ENCODE results near the gene KCND3. TPM values are rescaled to one million over a fixed set of nuclear protein-coding genes. Genes with fewer than 3 reads are reported as not detected.

The KCND3 gene
- polyA plus RNA-seq, 1 donor (not counting 4 experiments of a cell fraction or from before 2014, with no cell fraction given), result 0.21 TPM

DNA sequence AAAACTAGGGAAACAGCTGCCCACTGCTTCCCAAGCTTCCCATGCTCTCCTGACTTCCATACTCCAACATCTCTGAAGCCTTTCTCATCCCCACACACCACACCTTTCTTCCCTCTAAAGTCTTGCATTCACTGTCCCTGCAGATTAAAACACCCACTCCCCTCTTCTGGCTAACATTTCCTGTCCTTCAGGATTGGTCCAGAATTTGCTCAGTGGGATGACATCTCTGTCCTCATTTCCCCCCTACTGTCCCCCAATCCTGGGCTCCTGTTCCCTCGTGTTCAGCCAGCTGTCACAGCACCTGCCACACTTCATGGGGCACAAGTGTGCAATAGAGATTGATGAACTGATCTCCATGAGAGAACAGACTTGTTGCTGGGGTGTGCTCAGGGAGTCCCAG is 82.7 kb downstream of the KCND3 start:
- no peaks in the 10 kb centered on the region for H3K4me1 ChIP-seq (ENCODE audit: control insufficient read depth, extremely low read depth, insufficient read depth, low read length)
- TF ChIP-seq, protein P1, sequence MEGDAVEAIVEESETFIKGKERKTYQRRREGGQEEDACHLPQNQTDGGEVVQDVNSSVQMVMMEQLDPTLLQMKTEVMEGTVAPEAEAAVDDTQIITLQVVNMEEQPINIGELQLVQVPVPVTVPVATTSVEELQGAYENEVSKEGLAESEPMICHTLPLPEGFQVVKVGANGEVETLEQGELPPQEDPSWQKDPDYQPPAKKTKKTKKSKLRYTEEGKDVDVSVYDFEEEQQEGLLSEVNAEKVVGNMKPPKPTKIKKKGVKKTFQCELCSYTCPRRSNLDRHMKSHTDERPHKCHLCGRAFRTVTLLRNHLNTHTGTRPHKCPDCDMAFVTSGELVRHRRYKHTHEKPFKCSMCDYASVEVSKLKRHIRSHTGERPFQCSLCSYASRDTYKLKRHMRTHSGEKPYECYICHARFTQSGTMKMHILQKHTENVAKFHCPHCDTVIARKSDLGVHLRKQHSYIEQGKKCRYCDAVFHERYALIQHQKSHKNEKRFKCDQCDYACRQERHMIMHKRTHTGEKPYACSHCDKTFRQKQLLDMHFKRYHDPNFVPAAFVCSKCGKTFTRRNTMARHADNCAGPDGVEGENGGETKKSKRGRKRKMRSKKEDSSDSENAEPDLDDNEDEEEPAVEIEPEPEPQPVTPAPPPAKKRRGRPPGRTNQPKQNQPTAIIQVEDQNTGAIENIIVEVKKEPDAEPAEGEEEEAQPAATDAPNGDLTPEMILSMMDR (optimal IDR thresholded peaks at IDR 0.05 in 1 of 3, IDR thresholded peaks at IDR 0.05 in 1 of 3, conservative IDR thresholded peaks at IDR 0.05 in 1 of 3; ENCODE audit: extremely low read depth in 1 of 3, insufficient read depth in 2 of 3, low read length in 3 of 3), result no peak
- TF ChIP-seq EZH2 (IDR thresholded peaks at IDR 0.05; ENCODE audit: low read length), result no peak
- H3K9ac ChIP-seq (ENCODE audit: control insufficient read depth, extremely low read depth, insufficient read depth, low read length), result no peak overlapping the region
- no peaks in the 10 kb centered on the region for H3K9me1 ChIP-seq (ENCODE audit: control insufficient read depth, extremely low read depth, insufficient read depth, low read length)
- peaks cover 5% of the 10 kb centered on the region for H3K27me3 ChIP-seq (ENCODE audit: control insufficient read depth, extremely low read depth, insufficient read depth, low read length)
- no peak for DNase-seq (ENCODE audit: low read depth, low spot score)
- dilution Hi-C loops (cut with MboI; ENCODE audit: extremely low pct_ligation_motif_present, low sequenced_read_pairs), result no loop called here
- H2AFZ ChIP-seq (ENCODE audit: control insufficient read depth, low read length), result no peak overlapping the region
- H3K9me3 ChIP-seq (ENCODE audit: control insufficient read depth, low read depth, low read length), result no peaks in the 10 kb centered on the region
- no peak overlapping the region for H3K4me3 ChIP-seq (ENCODE audit: control insufficient read depth in 2 of 3, extremely low read depth in 1 of 3, insufficient read depth in 2 of 3, low read depth in 1 of 3, low read length in 3 of 3)
- H4K20me1 ChIP-seq (ENCODE audit: control insufficient read depth, extremely low read depth, insufficient read depth, low read length), result no peaks in the 10 kb centered on the region
- no peak for FAIRE-seq
- H3K27ac ChIP-seq (ENCODE audit: control insufficient read depth, insufficient read depth, low read length), result no peak overlapping the region
- H3K79me2 ChIP-seq (ENCODE audit: control insufficient read depth, insufficient read depth, low read length), result no peaks in the 10 kb centered on the region
- H3K4me2 ChIP-seq (ENCODE audit: control insufficient read depth, extremely low read depth, insufficient read depth, low read depth, low read length), result no peak overlapping the region
- no peaks in the 10 kb centered on the region for H3K36me3 ChIP-seq (ENCODE audit: control insufficient read depth in 2 of 2, extremely low read depth in 1 of 2, insufficient read depth in 2 of 2, low read length in 2 of 2)

DNA sequence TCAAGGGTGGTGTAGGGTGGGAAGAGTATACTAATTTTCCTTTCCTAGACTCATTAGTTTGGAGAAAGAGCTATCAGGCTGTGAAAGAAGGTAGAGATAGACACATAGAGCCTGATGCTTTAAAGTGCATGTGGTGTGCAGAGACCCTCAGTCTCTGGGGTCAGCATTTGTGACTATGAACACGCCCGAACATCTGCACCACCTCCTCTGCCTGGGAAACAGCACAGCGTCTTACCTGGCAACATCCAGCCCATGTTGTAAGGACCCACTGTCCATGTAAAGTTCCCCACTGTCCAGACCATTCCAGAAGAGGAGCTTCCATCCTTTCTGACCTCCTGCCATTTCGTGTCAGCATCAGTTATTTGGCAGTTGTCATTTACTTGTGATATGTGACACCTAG is 83.4 kb downstream of the KCND3 start:
- Histone ChIP-seq H3K4me1 (ENCODE audit: control insufficient read depth, extremely low read depth, insufficient read depth, low read length) (no peaks in the 10 kb centered on the region), H3K9ac (ENCODE audit: control insufficient read depth, extremely low read depth, insufficient read depth, low read length) (no peak overlapping the region), H3K4me2 (ENCODE audit: control insufficient read depth, extremely low read depth, insufficient read depth, low read depth, low read length) (no peak overlapping the region), H3K9me3 (ENCODE audit: control insufficient read depth, low read depth, low read length) (no peaks in the 10 kb centered on the region), H3K4me3 (ENCODE audit: control insufficient read depth in 2 of 3, extremely low read depth in 1 of 3, insufficient read depth in 2 of 3, low read depth in 1 of 3, low read length in 3 of 3) (no peak overlapping the region), H3K79me2 (ENCODE audit: control insufficient read depth, insufficient read depth, low read length) (no peaks in the 10 kb centered on the region), H3K27me3 (ENCODE audit: control insufficient read depth, extremely low read depth, insufficient read depth, low read length) (peaks cover 10% of the 10 kb centered on the region), H3K27ac (ENCODE audit: control insufficient read depth, insufficient read depth, low read length) (no peak overlapping the region), H3K36me3 (ENCODE audit: control insufficient read depth in 2 of 2, extremely low read depth in 1 of 2, insufficient read depth in 2 of 2, low read length in 2 of 2) (no peaks in the 10 kb centered on the region), H4K20me1 (ENCODE audit: control insufficient read depth, extremely low read depth, insufficient read depth, low read length) (no peaks in the 10 kb centered on the region), H3K9me1 (ENCODE audit: control insufficient read depth, extremely low read depth, insufficient read depth, low read length) (no peaks in the 10 kb centered on the region), H2AFZ (ENCODE audit: control insufficient read depth, low read length) (no peak overlapping the region)
- DNase-seq (ENCODE audit: low read depth, low spot score), result no peak
- no peak for TF ChIP-seq EZH2 (IDR thresholded peaks at IDR 0.05; ENCODE audit: low read length)
- TF ChIP-seq, protein P1 (optimal IDR thresholded peaks at IDR 0.05 in 1 of 3, IDR thresholded peaks at IDR 0.05 in 1 of 3, conservative IDR thresholded peaks at IDR 0.05 in 1 of 3; ENCODE audit: extremely low read depth in 1 of 3, insufficient read depth in 2 of 3, low read length in 3 of 3), result no peak
- dilution Hi-C loops (cut with MboI; ENCODE audit: extremely low pct_ligation_motif_present, low sequenced_read_pairs), result no loop called here
- no peak for FAIRE-seq

All from keratinocyte (primary cell).